Stimulated activated CD8-positive, alpha-beta memory T cell treated with anti-CD3 and anti-CD28 coated beads, Interleukin-7, amount 100 ng/mL, for 48 hours (primary cell): ENCODE results near the gene TAPT1.

Source experiments
- DNase-seq, 2 donors: peaks; one replicate each; pipeline ENCODE4 v3.0.0-alpha.2; 2020; ENCODE audit warnings: low read depth in 1 of 2; ENCODE audit errors: extremely low read depth in 1 of 2

TAPT1 gene

GRCh38 chr4:16110661-16111290 lies 115.5 kb downstream of the TAPT1 start:
- no peak for DNase-seq
